Neural cell (in vitro differentiated cells): ENCODE data around the gene SMARCC2. TPM values are rescaled to one million over a fixed set of nuclear protein-coding genes. Genes with fewer than 3 reads are reported as not detected.

ENCODE experiments used
- polyA plus RNA-seq: library from polyadenylated mRNA; depleted of rRNA; stranded (reverse); fragments of >200 nt; gene quantifications from 2 replicates; pipeline ENCODE4 v1.2.3, GENCODE V29; 2014

The SMARCC2 gene
- polyA plus RNA-seq, 1 donor from 2014 or later = 85.6 TPM

Other genes with a start within 250 kb of the SMARCC2 start
- gene PMEL, start 223.4 kb downstream of the SMARCC2 start, polyA plus RNA-seq = not detected in 2 replicates
- 2.3 and 2.6 TPM in 2 replicates for gene CDK2, start 222.7 kb downstream of the SMARCC2 start, polyA plus RNA-seq
- gene RAB5B, start 215.4 kb downstream of the SMARCC2 start, polyA plus RNA-seq = 39.6 and 43.9 TPM in 2 replicates
- 13.1 and 20.4 TPM in 2 replicates for gene SUOX, start 192.2 kb downstream of the SMARCC2 start, polyA plus RNA-seq
- 4.8 and 5.0 TPM in 2 replicates for gene IKZF4, start 168.4 kb downstream of the SMARCC2 start, polyA plus RNA-seq
- 598 and 686 TPM in 2 replicates for gene RPS26, start 147.6 kb downstream of the SMARCC2 start, polyA plus RNA-seq
- gene ERBB3, start 109.3 kb downstream of the SMARCC2 start, polyA plus RNA-seq = 0.58 and 0.78 TPM in 2 replicates
- gene PA2G4, start 84.9 kb downstream of the SMARCC2 start, polyA plus RNA-seq = 109 and 115 TPM in 2 replicates
- 1,970 and 2,186 TPM in 2 replicates for gene RPL41, start 72.8 kb downstream of the SMARCC2 start, polyA plus RNA-seq
- 6.7 and 11.3 TPM in 2 replicates for gene ZC3H10, start 71.2 kb downstream of the SMARCC2 start, polyA plus RNA-seq
- 19.6 and 25.1 TPM in 2 replicates for gene ESYT1, start 61.2 kb downstream of the SMARCC2 start, polyA plus RNA-seq
- 369 and 376 TPM in 2 replicates for gene MYL6B, start 36.9 kb downstream of the SMARCC2 start, polyA plus RNA-seq
- gene MYL6, start 31.1 kb downstream of the SMARCC2 start, polyA plus RNA-seq = 2,918 and 3,234 TPM in 2 replicates
- gene RNF41, start 32.4 kb upstream of the SMARCC2 start, polyA plus RNA-seq = 87.9 and 108 TPM in 2 replicates
- 54.3 and 79.1 TPM in 2 replicates for gene NABP2, start 34.9 kb upstream of the SMARCC2 start, polyA plus RNA-seq
- gene SLC39A5, start 40.6 kb upstream of the SMARCC2 start, polyA plus RNA-seq = 0.33 TPM in 1 of 2 replicates, not detected in the other
- 7.3 and 8.3 TPM in 2 replicates for gene ANKRD52, start 68.9 kb upstream of the SMARCC2 start, polyA plus RNA-seq
- 56.5 and 62.4 TPM in 2 replicates for gene COQ10A, start 77.5 kb upstream of the SMARCC2 start, polyA plus RNA-seq
- gene CS, start 110.8 kb upstream of the SMARCC2 start, polyA plus RNA-seq = 65.7 and 101 TPM in 2 replicates
- gene CNPY2, start 126.5 kb upstream of the SMARCC2 start, polyA plus RNA-seq = 169 and 175 TPM in 2 replicates
- gene PAN2, start 144.5 kb upstream of the SMARCC2 start, polyA plus RNA-seq = 63.0 and 80.1 TPM in 2 replicates
- 0.31 TPM in 1 of 2 replicates, not detected in the other for gene IL23A, start 149.4 kb upstream of the SMARCC2 start, polyA plus RNA-seq
- gene STAT2, start 170.6 kb upstream of the SMARCC2 start, polyA plus RNA-seq = 88.2 and 99.3 TPM in 2 replicates
- not detected in 2 replicates for gene APOF, start 173.4 kb upstream of the SMARCC2 start, polyA plus RNA-seq